Loucy (cell line): Measurements from ENCODE around the gene TTBK2.

Experiments used
- H2AFZ ChIP-seq: fragments of 200-600 bp; sonication (generic); 2 replicates; pipeline ENCODE4 v1.6.0; 2016; ENCODE audit warnings: antibody characterized with exemption, mild to moderate bottlenecking, low read length, moderate library complexity
- H3F3A ChIP-seq: fragments of 200-600 bp; 2 replicates; pipeline ENCODE4 v1.6.0; 2016; ENCODE audit warnings: antibody characterized with exemption, low read depth, mild to moderate bottlenecking
- H3K27me3 ChIP-seq: fragments of 200-600 bp; sonication (generic); 2 replicates; pipeline ENCODE4 v1.6.1; 2014; ENCODE audit warnings: low read length, mild to moderate bottlenecking; ENCODE audit not compliant: insufficient read depth, poor library complexity, severe bottlenecking
- H3K36me3 ChIP-seq: fragments of 200-600 bp; sonication (generic); 2 replicates; pipeline ENCODE4 v1.6.1; 2016; ENCODE audit warnings: low read length; ENCODE audit not compliant: insufficient read depth
- H3K4me1 ChIP-seq: fragments of 200-600 bp; sonication (generic); 2 replicates; pipeline ENCODE4 v1.5.1; 2014; ENCODE audit warnings: low read length, mild to moderate bottlenecking; ENCODE audit not compliant: insufficient read depth, poor library complexity, severe bottlenecking
- H3K4me2 ChIP-seq: fragments of 200-600 bp; sonication (generic); 2 replicates; pipeline ENCODE4 v1.6.0; 2014; ENCODE audit warnings: antibody characterized with exemption, low read length, low read depth, mild to moderate bottlenecking; ENCODE audit not compliant: poor library complexity, severe bottlenecking
- H3K4me3 ChIP-seq: fragments of 200-600 bp; sonication (generic); 2 replicates; pipeline ENCODE4 v1.5.1; 2014; ENCODE audit warnings: low read length, mild to moderate bottlenecking, mixed read lengths; ENCODE audit not compliant: poor library complexity, severe bottlenecking
- H3K79me2 ChIP-seq: fragments of 200-600 bp; sonication (generic); 2 replicates; pipeline ENCODE4 v1.6.1; 2014; ENCODE audit warnings: low read length; ENCODE audit not compliant: insufficient read depth
- H3K9ac ChIP-seq: fragments of 200-600 bp; sonication (generic); 2 replicates; pipeline ENCODE4 v1.6.0; 2014; ENCODE audit warnings: mild to moderate bottlenecking, low read depth, low read length, moderate library complexity; ENCODE audit not compliant: poor library complexity, severe bottlenecking
- H3K9me2 ChIP-seq: fragments of 200-600 bp; sonication (generic); replicated peaks from 2 replicates; pipeline ENCODE4 v1.6.1; 2016; ENCODE audit warnings: low read depth, low read length, mixed read lengths
- H3K9me3 ChIP-seq: fragments of 200-600 bp; sonication (generic); 2 replicates; pipeline ENCODE4 v1.6.1; 2014; ENCODE audit warnings: mild to moderate bottlenecking, antibody characterized with exemption, low read length, low read depth; ENCODE audit not compliant: insufficient read depth
- H4K20me1 ChIP-seq: fragments of 200-600 bp; sonication (generic); 2 replicates; pipeline ENCODE4 v1.6.0; 2014; ENCODE audit warnings: antibody characterized with exemption, low read length, mild to moderate bottlenecking; ENCODE audit not compliant: insufficient read depth, poor library complexity, severe bottlenecking
- CTCF ChIP-seq: fragments of 200-600 bp; sonication (generic); conservative IDR thresholded peaks from 2 replicates; pipeline ENCODE4 v1.5.1; 2014; ENCODE audit warnings: mild to moderate bottlenecking, antibody characterized with exemption, low read length
- EZH2phosphoT487 ChIP-seq: fragments of 200-600 bp; IDR thresholded peaks from 2 replicates; pipeline ENCODE4 v1.6.1; 2018; ENCODE audit warnings: antibody characterized with exemption, mild to moderate bottlenecking, moderate library complexity, borderline replicate concordance

The TTBK2 gene

GRCh38 chr15:42725331-42725903 lies 195.2 kb downstream of the TTBK2 start:
- Histone ChIP-seq H2AFZ (no peak overlapping the region), H3K4me2 (no peak overlapping the region), H3K79me2 (no peaks in the 10 kb centered on the region), H3K36me3 (peaks cover 80% of the 10 kb centered on the region), H3K9ac (no peak overlapping the region), H3K4me3 (no peak overlapping the region), H3K9me3 (no peaks in the 10 kb centered on the region), H3K9me2 (no peaks in the 10 kb centered on the region), H4K20me1 (no peaks in the 10 kb centered on the region), H3K4me1 (peaks cover 5% of the 10 kb centered on the region), H3F3A (no peaks in the 10 kb centered on the region), H3K27me3 (no peaks in the 10 kb centered on the region)
- no peak for TF ChIP-seq CTCF
- no peak for TF ChIP-seq EZH2phosphoT487

GRCh38 chr15:42724276-42724675 lies 196.3 kb downstream of the TTBK2 start:
- peaks cover 90% of the 10 kb centered on the region for H3K36me3 ChIP-seq
- no peaks in the 10 kb centered on the region for H3K79me2 ChIP-seq
- H3K4me3 ChIP-seq, result no peak overlapping the region
- H3K9ac ChIP-seq, result no peak overlapping the region
- TF ChIP-seq CTCF (no peak), EZH2phosphoT487 (no peak)
- H3K4me2 ChIP-seq, result no peak overlapping the region
- H3K27me3 ChIP-seq, result no peaks in the 10 kb centered on the region
- no peaks in the 10 kb centered on the region for H3F3A ChIP-seq
- no peak overlapping the region for H2AFZ ChIP-seq
- H3K4me1 ChIP-seq, result peaks cover under 1% of the 10 kb centered on the region
- H4K20me1 ChIP-seq, result no peaks in the 10 kb centered on the region
- H3K9me2 ChIP-seq, result no peaks in the 10 kb centered on the region
- no peaks in the 10 kb centered on the region for H3K9me3 ChIP-seq

DNA sequence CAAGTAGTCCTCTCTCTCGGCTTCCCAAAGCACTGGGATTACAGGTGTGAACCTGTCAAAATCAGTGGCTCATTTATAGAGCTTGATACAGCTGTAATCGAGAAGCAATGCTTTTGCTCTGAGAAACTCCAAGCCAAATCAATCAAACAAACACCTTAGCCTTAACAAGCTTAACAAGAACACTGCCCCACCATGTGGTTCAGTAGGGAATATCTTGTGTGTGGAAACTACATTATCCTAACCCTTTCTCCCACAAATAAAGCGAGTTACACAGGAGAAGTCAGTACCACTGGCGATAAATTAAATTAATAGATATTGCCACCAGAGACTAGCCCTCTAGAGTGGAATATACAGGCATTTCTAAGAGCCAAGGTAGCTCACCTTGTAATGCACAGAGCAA lies 197.5 kb downstream of the TTBK2 start:
- Histone ChIP-seq H3K4me3 (no peak overlapping the region), H3K9ac (no peak overlapping the region), H3K4me2 (no peak overlapping the region), H4K20me1 (no peaks in the 10 kb centered on the region), H2AFZ (no peak overlapping the region), H3K9me3 (no peaks in the 10 kb centered on the region), H3K79me2 (no peaks in the 10 kb centered on the region), H3K27me3 (no peaks in the 10 kb centered on the region), H3K4me1 (no peaks in the 10 kb centered on the region), H3F3A (no peaks in the 10 kb centered on the region), H3K9me2 (no peaks in the 10 kb centered on the region), H3K36me3 (peaks cover 93% of the 10 kb centered on the region)
- TF ChIP-seq CTCF (peak; percentile 44), EZH2phosphoT487 (no peak)
